GM23338 (cell line): ENCODE measurements around the gene ME2. TPM values are rescaled to one million over a fixed set of nuclear protein-coding genes. Genes with fewer than 3 reads are reported as not detected.

Experiments used
- ATAC-seq: fragments of 200-7000 bp; cut with Tn5 transposase; 3 replicates; pipeline ENCODE4 v1.9.1; 2020
- DNase-seq: peaks from one replicate; pipeline ENCODE4 v3.0.0-alpha.2; 2015; ENCODE audit warnings: low spot score
- H2AFZ ChIP-seq: fragments of 200-600 bp; sonication (generic); 2 replicates; pipeline ENCODE4 v1.8.0; 2016; ENCODE audit warnings: antibody characterized with exemption, mild to moderate bottlenecking, moderate library complexity
- H3F3A ChIP-seq: fragments of 200-600 bp; sonication (generic); replicated peaks from 2 replicates; pipeline ENCODE4 v1.8.0; 2017; ENCODE audit warnings: antibody characterized with exemption, mixed run types, low read depth
- H3K27ac ChIP-seq: fragments of 200-600 bp; sonication (generic); 2 replicates; pipeline ENCODE4 v1.6.1; 2016; ENCODE audit warnings: low read depth
- H3K27me3 ChIP-seq: fragments of 200-600 bp; sonication (generic); 2 replicates; pipeline ENCODE4 v1.8.0; 2016; ENCODE audit warnings: mild to moderate bottlenecking, mixed run types, moderate library complexity; ENCODE audit not compliant: insufficient read depth
- H3K36me3 ChIP-seq: fragments of 200-600 bp; sonication (generic); 2 replicates; pipeline ENCODE4 v1.8.0; 2016; ENCODE audit warnings: mild to moderate bottlenecking; ENCODE audit not compliant: insufficient read depth
- H3K4me1 ChIP-seq: fragments of 200-600 bp; sonication (generic); 2 replicates; pipeline ENCODE4 v1.8.0; 2016; ENCODE audit warnings: mild to moderate bottlenecking, moderate library complexity; ENCODE audit not compliant: insufficient read depth
- H3K4me2 ChIP-seq: fragments of 200-600 bp; sonication (generic); 2 replicates; pipeline ENCODE4 v1.7.1; 2017; ENCODE audit warnings: mixed run types
- H3K4me3 ChIP-seq: fragments of 200-600 bp; sonication (generic); 2 replicates; pipeline ENCODE4 v1.6.1; 2016; ENCODE audit warnings: mixed run types
- H3K79me2 ChIP-seq: fragments of 200-600 bp; sonication (generic); replicated peaks from 2 replicates; pipeline ENCODE4 v1.8.0; 2017; ENCODE audit warnings: mild to moderate bottlenecking; ENCODE audit not compliant: insufficient read depth
- H3K9me2 ChIP-seq: fragments of 200-600 bp; sonication (generic); 2 replicates; pipeline ENCODE4 v1.8.0; 2017; ENCODE audit not compliant: insufficient read depth
- H4K20me1 ChIP-seq: fragments of 200-600 bp; sonication (generic); replicated peaks from 2 replicates; pipeline ENCODE4 v1.8.0; 2017; ENCODE audit warnings: mild to moderate bottlenecking; ENCODE audit not compliant: insufficient read depth
- H3K27ac Mint-ChIP-seq: 2 replicates; pipeline ENCODE4 v1.8.0; 2020; ENCODE audit warnings: inconsistent platforms, mild to moderate bottlenecking, moderate library complexity, mixed read lengths
- H3K27me3 Mint-ChIP-seq: 3 replicates; pipeline ENCODE4 v1.8.0; 2022; ENCODE audit warnings: low read depth, mild to moderate bottlenecking, moderate library complexity, mixed read lengths, inconsistent platforms; ENCODE audit not compliant: insufficient read depth, poor library complexity
- H3K36me3 Mint-ChIP-seq: 3 replicates; pipeline ENCODE4 v1.8.0; 2021; ENCODE audit warnings: low read depth, mild to moderate bottlenecking, inconsistent platforms, moderate library complexity, mixed read lengths
- H3K4me1 Mint-ChIP-seq: 3 replicates; pipeline ENCODE4 v1.8.0; 2020; ENCODE audit warnings: mild to moderate bottlenecking, inconsistent platforms, mixed read lengths
- H3K4me3 Mint-ChIP-seq: 3 replicates; pipeline ENCODE4 v1.8.0; 2021; ENCODE audit warnings: moderate library complexity, mild to moderate bottlenecking, inconsistent platforms, mixed read lengths
- H3K9me3 Mint-ChIP-seq: 3 replicates; pipeline ENCODE4 v1.8.0; 2020; ENCODE audit warnings: moderate library complexity, mild to moderate bottlenecking, inconsistent platforms, mixed read lengths
- CREB1 ChIP-seq: fragments of 250-450 bp; sonication (Bioruptor Pico); IDR thresholded peaks from 2 replicates; pipeline ENCODE4 v1.5.0; 2020; ENCODE audit warnings: low read depth, mild to moderate bottlenecking, moderate library complexity
- CTCF ChIP-seq, 2 experiments: fragments of 200-600 bp in 1 of 2; sonication (generic) in 1 of 2; conservative IDR thresholded peaks; 2 replicates each; pipeline versions ENCODE4 v1.5.1 to v1.6.1; 2016 to 2017; ENCODE audit warnings: antibody characterized with exemption in 2 of 2, low read depth in 2 of 2, mild to moderate bottlenecking in 2 of 2, moderate library complexity in 1 of 2
- ETS1 ChIP-seq: IDR thresholded peaks from 2 replicates; pipeline ENCODE4 v1.6.1; 2016; ENCODE audit warnings: antibody characterized with exemption
- EZH2 ChIP-seq: fragments of 200-600 bp; sonication (generic); IDR thresholded peaks from one replicate; pipeline ENCODE4 v1.8.0; 2017; ENCODE audit warnings: antibody characterized with exemption, mild to moderate bottlenecking, low read depth; ENCODE audit not compliant: unreplicated experiment
- EZH2phosphoT487 ChIP-seq: fragments of 200-600 bp; sonication (generic); IDR thresholded peaks from one replicate; pipeline ENCODE4 v1.8.1; 2018; ENCODE audit warnings: antibody characterized with exemption; ENCODE audit not compliant: unreplicated experiment
- JUNB ChIP-seq: IDR thresholded peaks from one replicate; pipeline ENCODE4 v1.6.1; 2016; ENCODE audit warnings: antibody characterized with exemption; ENCODE audit not compliant: unreplicated experiment
- NANOG ChIP-seq: IDR thresholded peaks from 2 replicates; pipeline ENCODE4 v1.6.1; 2016; ENCODE audit warnings: antibody characterized with exemption, borderline replicate concordance
- POLR2AphosphoS5 ChIP-seq: IDR thresholded peaks from 2 replicates; pipeline ENCODE4 v1.6.1; 2016; ENCODE audit warnings: antibody characterized with exemption, low read depth
- REST ChIP-seq: IDR thresholded peaks from one replicate; pipeline ENCODE4 v1.6.1; 2018; ENCODE audit warnings: antibody characterized with exemption; ENCODE audit not compliant: unreplicated experiment
- STAT1 ChIP-seq: IDR thresholded peaks from one replicate; pipeline ENCODE4 v1.6.1; 2016; ENCODE audit warnings: antibody characterized with exemption; ENCODE audit not compliant: unreplicated experiment
- ZNF114 ChIP-seq: fragments of 250-450 bp; sonication (Bioruptor Pico); IDR thresholded peaks from 2 replicates; pipeline ENCODE4 v1.5.0; 2020; ENCODE audit warnings: mild to moderate bottlenecking, moderate library complexity
- ZNF331 ChIP-seq: fragments of 250-450 bp; sonication (Bioruptor Pico); IDR thresholded peaks from 2 replicates; pipeline ENCODE4 v1.5.0; 2020; ENCODE audit warnings: low read depth, mild to moderate bottlenecking, moderate library complexity
- ZNF462 ChIP-seq: fragments of 250-450 bp; sonication (Bioruptor Pico); IDR thresholded peaks from 2 replicates; pipeline ENCODE4 v1.5.0; 2020; ENCODE audit warnings: mild to moderate bottlenecking, moderate library complexity
- polyA plus RNA-seq: library from polyadenylated mRNA; unstranded; fragments of >200 nt; fragmentation: Nextera tagmentation; extraction: Ambion mirVana; gene quantifications from 2 replicates; pipeline ENCODE4 v1.2.1, GENCODE V29; 2016
- total RNA-seq: library from RNA; depleted of rRNA; stranded (reverse); fragments of >200 nt; shearing (Covaris generic); gene quantifications from 2 replicates; pipeline ENCODE4 v1.2.3, GENCODE V29; 2014

The ME2 gene
- total and polyA plus RNA-seq, 2 experiments from 2014 or later = 61.0 to 102 TPM

- Histone ChIP-seq H2AFZ (no peak overlapping the region), H3K4me1 (peaks cover 11% of the 10 kb centered on the region), H3K27ac (no peak overlapping the region), H4K20me1 (no peaks in the 10 kb centered on the region), H3K79me2 (no peaks in the 10 kb centered on the region), H3K27me3 (no peaks in the 10 kb centered on the region), H3K9me2 (0 out of 2 replicates have a peak, but pooled peaks cover 3% of the 10 kb centered on the region), H3F3A (no peaks in the 10 kb centered on the region), H3K36me3 (no peaks in the 10 kb centered on the region), H3K4me2 (no peak overlapping the region), H3K4me3 (no peak overlapping the region)
- Mint-ChIP-seq H3K27me3 (no peaks in the 10 kb centered on the region), H3K27ac (no peak overlapping the region), H3K36me3 (no peaks in the 10 kb centered on the region), H3K4me1 (peaks cover 10% of the 10 kb centered on the region), H3K4me3 (no peak overlapping the region), H3K9me3 (no peaks in the 10 kb centered on the region)
- ATAC-seq (no peak), DNase-seq (no peak)
- TF ChIP-seq JUNB = no peak
- TF ChIP-seq NANOG = no peak
- TF ChIP-seq EZH2 = no peak
- no peak for TF ChIP-seq ZNF114 (CRISPR knock-in tag)
- no peak for TF ChIP-seq EZH2phosphoT487
- TF ChIP-seq ETS1 = no peak
- no peak for TF ChIP-seq CREB1
- TF ChIP-seq POLR2AphosphoS5 = no peak
- no peak for TF ChIP-seq REST
- TF ChIP-seq STAT1 = no peak
- TF ChIP-seq CTCF (conservative IDR thresholded peaks at IDR 0.05; ENCODE audit: low read depth in 2 of 2) = no peak
- no peak for TF ChIP-seq ZNF331 (CRISPR knock-in tag)
- no peak for TF ChIP-seq ZNF462 (CRISPR knock-in tag)
These were observed 49.3 kb upstream of the ME2 start for GRCh38 chr18:50829644-50830043.
